Hepatocyte (in vitro differentiated cells): ENCODE results near the gene HES5. TPM values are rescaled to one million over a fixed set of nuclear protein-coding genes. Genes with fewer than 3 reads are reported as not detected.

Experiments
- DNase-seq: peaks from one replicate; pipeline ENCODE4 v3.0.0-alpha.2; 2016; ENCODE audit warnings: low spot score
- H2AFZ ChIP-seq: fragments of 200-600 bp; sonication (generic); 2 replicates; pipeline ENCODE4 v1.6.0; 2016; ENCODE audit warnings: antibody characterized with exemption, mild to moderate bottlenecking
- H3K27ac ChIP-seq: fragments of 200-600 bp; sonication (generic); 2 replicates; pipeline ENCODE4 v1.5.1; 2016; ENCODE audit warnings: mild to moderate bottlenecking
- H3K27me3 ChIP-seq: fragments of 200-600 bp; sonication (generic); 2 replicates; pipeline ENCODE4 v1.6.1; 2016
- H3K36me3 ChIP-seq: fragments of 200-600 bp; sonication (generic); replicated peaks from 2 replicates; pipeline ENCODE4 v1.5.1; 2016; ENCODE audit warnings: low read depth; ENCODE audit not compliant: insufficient read depth
- H3K4me1 ChIP-seq: fragments of 200-600 bp; sonication (generic); 2 replicates; pipeline ENCODE4 v1.5.1; 2016; ENCODE audit warnings: mild to moderate bottlenecking, moderate library complexity; ENCODE audit not compliant: insufficient read depth
- H3K4me2 ChIP-seq: fragments of 200-600 bp; sonication (generic); 2 replicates; pipeline ENCODE4 v1.6.0; 2016
- H3K4me3 ChIP-seq: fragments of 200-600 bp; sonication (generic); 2 replicates; pipeline ENCODE4 v1.5.1; 2016; ENCODE audit warnings: mild to moderate bottlenecking
- H3K79me2 ChIP-seq: fragments of 200-600 bp; sonication (generic); 2 replicates; pipeline ENCODE4 v1.6.0; 2017; ENCODE audit warnings: mild to moderate bottlenecking
- H3K9me2 ChIP-seq: fragments of 200-600 bp; sonication (generic); replicated peaks from 2 replicates; pipeline ENCODE4 v1.6.0; 2017; ENCODE audit warnings: mild to moderate bottlenecking; ENCODE audit not compliant: insufficient read depth
- H3K9me3 ChIP-seq: fragments of 200-600 bp; sonication (generic); 2 replicates; pipeline ENCODE4 v1.5.1; 2016; ENCODE audit warnings: low read depth, mild to moderate bottlenecking
- H4K20me1 ChIP-seq: fragments of 200-600 bp; sonication (generic); 2 replicates; pipeline ENCODE4 v1.6.0; 2016; ENCODE audit warnings: mild to moderate bottlenecking; ENCODE audit not compliant: insufficient read depth, poor library complexity, severe bottlenecking
- CTCF ChIP-seq: fragments of 200-600 bp; sonication (generic); IDR thresholded peaks from 2 replicates; pipeline ENCODE4 v1.5.1; 2016; ENCODE audit warnings: antibody characterized with exemption, mild to moderate bottlenecking; ENCODE audit not compliant: poor library complexity
- EZH2 ChIP-seq: fragments of 200-600 bp; sonication (generic); IDR thresholded peaks from 2 replicates; pipeline ENCODE4 v1.6.1; 2016; ENCODE audit warnings: antibody characterized with exemption, mild to moderate bottlenecking, borderline replicate concordance
- EZH2phosphoT487 ChIP-seq: fragments of 200-600 bp; sonication (generic); IDR thresholded peaks from one replicate; pipeline ENCODE4 v1.6.1; 2018; ENCODE audit warnings: antibody characterized with exemption, mild to moderate bottlenecking, low read depth, moderate library complexity; ENCODE audit not compliant: unreplicated experiment, severe bottlenecking
- WGBS: methylation state at CpG from one replicate; pipeline ENCODE4 v1.1.6; 2016; ENCODE audit warnings: low lambda C conversion rate; ENCODE audit errors: missing lambda C conversion rate; 5-methylcytosine and 5-hydroxymethylcytosine counted together
- polyA plus RNA-seq: library from polyadenylated mRNA; unstranded; fragments of >200 nt; fragmentation: Nextera tagmentation; extraction: Ambion mirVana; gene quantifications from 2 replicates; pipeline ENCODE4 v1.2.1, GENCODE V29; 2016
- total RNA-seq: library from RNA; depleted of rRNA; stranded (reverse); fragments of >200 nt; gene quantifications from 2 replicates; pipeline ENCODE4 v1.2.3, GENCODE V29; 2014

HES5 gene
- total and polyA plus RNA-seq, 2 experiments from 2014 or later, result 1.0 TPM; not detected in 1

DNA sequence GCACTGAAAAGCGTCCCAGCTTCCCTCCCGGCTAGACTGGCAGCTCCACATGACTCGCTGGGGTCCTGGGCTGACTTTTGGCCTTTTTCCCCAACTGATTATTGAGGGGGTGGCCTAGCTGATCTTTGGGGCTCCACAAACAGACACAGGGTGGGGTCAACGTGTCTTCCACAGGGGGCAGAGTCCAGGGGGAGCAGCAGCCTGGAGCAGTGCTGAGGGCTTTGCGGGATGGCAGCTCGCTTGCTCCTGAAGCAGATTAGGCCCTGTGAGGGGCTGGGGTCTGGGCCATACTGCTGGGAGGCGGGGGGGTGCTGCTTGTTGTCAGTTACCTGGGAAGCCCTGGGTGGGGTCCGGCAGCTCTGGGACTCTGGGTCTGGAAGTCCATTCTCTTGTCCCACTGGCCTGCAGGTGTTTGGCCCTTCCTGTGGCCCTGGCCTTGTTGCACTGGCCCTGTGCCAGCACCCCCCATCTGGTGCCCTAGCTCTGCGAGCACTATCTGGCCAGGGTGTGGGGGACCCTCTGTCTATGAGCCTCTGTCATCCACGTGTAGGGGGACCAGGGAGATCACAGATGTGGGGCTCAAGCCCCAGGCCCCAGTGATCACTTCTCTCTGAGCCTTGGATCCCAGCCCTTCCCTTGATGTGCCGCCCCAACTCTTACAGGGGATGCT lies 12.3 kb upstream of the HES5 start:
- H3K4me1 ChIP-seq, result peaks cover 26% of the 10 kb centered on the region
- no peaks in the 10 kb centered on the region for H3K79me2 ChIP-seq
- no peak overlapping the region for H3K27ac ChIP-seq
- H3K9me2 ChIP-seq, result no peaks in the 10 kb centered on the region
- DNase-seq, result no peak
- no peak overlapping the region for H3K4me2 ChIP-seq
- no peak overlapping the region for H2AFZ ChIP-seq
- TF ChIP-seq CTCF (no peak), EZH2 (no peak), EZH2phosphoT487 (no peak)
- no peaks in the 10 kb centered on the region for H3K36me3 ChIP-seq
- no peak overlapping the region for H3K4me3 ChIP-seq
- no peaks in the 10 kb centered on the region for H4K20me1 ChIP-seq
- 84% methylated on average over 9 of the region's 11 CpGs for WGBS
- H3K27me3 ChIP-seq, result no peaks in the 10 kb centered on the region
- H3K9me3 ChIP-seq, result no peaks in the 10 kb centered on the region

GRCh38 chr1:2541619-2542245 lies 11.7 kb upstream of the HES5 start:
- H3K4me2 ChIP-seq, result no peak overlapping the region
- no peaks in the 10 kb centered on the region for H3K9me2 ChIP-seq
- WGBS, result 91% methylated on average over 23 of the region's 25 CpGs
- no peak overlapping the region for H3K27ac ChIP-seq
- peaks cover 24% of the 10 kb centered on the region for H3K4me1 ChIP-seq
- no peaks in the 10 kb centered on the region for H3K9me3 ChIP-seq
- no peaks in the 10 kb centered on the region for H4K20me1 ChIP-seq
- TF ChIP-seq EZH2phosphoT487 (no peak), CTCF (no peak), EZH2 (no peak)
- DNase-seq, result peak; percentile 44
- H3K27me3 ChIP-seq, result no peaks in the 10 kb centered on the region
- H3K79me2 ChIP-seq, result no peaks in the 10 kb centered on the region
- H2AFZ ChIP-seq, result no peak overlapping the region
- no peak overlapping the region for H3K4me3 ChIP-seq
- no peaks in the 10 kb centered on the region for H3K36me3 ChIP-seq

DNA sequence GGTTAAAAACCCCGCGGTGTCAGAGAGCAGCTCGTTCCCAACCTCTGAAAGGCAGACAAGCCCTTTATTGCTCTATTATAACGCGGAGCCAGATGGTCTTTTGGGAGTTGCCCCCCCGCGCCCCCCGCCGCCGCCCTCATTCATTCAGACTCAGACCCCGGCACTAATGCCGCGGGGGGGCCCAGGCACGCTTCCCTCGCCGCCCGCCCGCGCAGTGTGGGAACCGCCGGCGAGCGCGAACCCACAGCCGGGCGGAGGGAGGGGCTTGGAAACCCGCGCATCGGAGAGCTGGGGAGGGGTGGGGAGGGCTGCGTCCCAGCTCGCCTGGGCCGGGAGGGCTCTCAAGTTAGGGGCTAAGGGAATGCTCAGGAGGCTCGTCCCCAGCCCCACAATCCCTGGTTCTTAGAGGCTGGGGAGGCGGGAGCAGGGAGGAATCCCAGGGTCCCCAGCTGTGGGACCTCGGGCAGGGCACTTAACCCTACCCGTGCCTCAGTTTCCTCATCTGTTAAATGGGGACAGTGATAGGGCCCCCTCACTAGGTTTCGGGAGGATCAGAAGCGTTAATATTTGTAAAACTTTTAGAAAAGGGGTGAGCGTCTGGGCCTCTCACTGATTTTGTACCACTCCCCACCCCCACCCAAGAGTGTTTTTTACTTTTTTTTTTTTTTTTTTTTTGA lies 10.9 kb upstream of the HES5 start:
- Histone ChIP-seq H2AFZ (no peak overlapping the region), H3K9me2 (no peaks in the 10 kb centered on the region), H3K36me3 (no peaks in the 10 kb centered on the region), H3K9me3 (no peaks in the 10 kb centered on the region), H3K4me1 (peaks cover 24% of the 10 kb centered on the region), H3K27ac (no peak overlapping the region), H3K27me3 (no peaks in the 10 kb centered on the region), H3K4me3 (no peak overlapping the region), H3K79me2 (no peaks in the 10 kb centered on the region), H3K4me2 (peak overlapping the region; percentile 75), H4K20me1 (no peaks in the 10 kb centered on the region)
- TF ChIP-seq EZH2 (no peak), EZH2phosphoT487 (no peak), CTCF (no peak)
- no peak for DNase-seq
- whole genome bisulfite sequencing, result 30% methylated on average over 16 of the region's 39 CpGs
